Fibroblast of the conjunctiva (primary cell): ENCODE results near the gene TJAP1.
"Not testable (repeated sequence)": the region's sequence is repeated elsewhere in the genome, so short reads cannot be mapped to it uniquely, and the experiment has no call there.

Experiments
- DNase-seq: peaks from one replicate; pipeline ENCODE4 v3.0.0-alpha.2; 2010; ENCODE audit warnings: low read depth

The TJAP1 gene

GRCh38 chr6:43481591-43482236, 4.3 kb downstream of the TJAP1 start:
- DNase-seq, result no peak

GRCh38 chr6:43488667-43489276, 11.4 kb downstream of the TJAP1 start:
- no peak for DNase-seq

DNA sequence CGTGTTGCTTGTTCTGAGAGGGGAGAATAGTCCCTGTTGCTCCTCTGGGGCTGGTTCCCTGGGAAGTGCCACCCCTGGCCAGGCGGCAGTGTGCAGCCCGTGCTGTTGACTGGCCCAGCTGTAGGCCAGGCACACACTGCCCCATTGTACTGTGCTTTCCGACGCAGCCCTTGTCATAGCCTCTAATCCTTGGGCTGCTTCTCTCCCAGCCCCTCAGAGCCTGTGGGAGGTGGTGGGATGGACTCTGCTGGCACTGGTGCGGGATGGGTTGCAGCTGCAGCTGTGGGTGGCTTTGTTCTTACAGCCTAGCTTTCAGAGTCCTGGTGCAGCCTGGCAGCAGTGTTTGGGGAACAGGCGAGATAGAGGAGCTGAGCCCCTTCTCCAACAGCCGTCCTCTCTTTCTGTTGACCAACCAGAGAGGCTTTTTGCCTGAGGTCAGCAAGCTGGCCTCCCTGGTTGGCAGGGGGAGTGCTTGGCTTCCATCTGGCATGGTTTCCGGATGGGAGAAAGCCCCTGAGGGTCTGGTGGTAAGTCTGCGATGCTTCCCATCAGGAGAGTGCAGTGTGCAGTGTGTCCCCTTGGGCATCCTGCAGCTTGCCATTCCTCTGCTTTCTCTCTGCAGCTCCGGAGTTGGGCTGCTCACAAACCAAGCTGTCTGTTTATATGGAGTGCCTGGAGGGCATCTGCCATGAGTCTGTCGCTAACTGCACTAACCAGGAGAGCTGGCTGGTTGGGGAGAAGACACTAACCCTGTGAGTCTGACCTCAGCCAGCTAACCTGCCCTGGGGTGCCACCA, 12.1 kb downstream of the TJAP1 start:
- DNase-seq, result no peak

DNA sequence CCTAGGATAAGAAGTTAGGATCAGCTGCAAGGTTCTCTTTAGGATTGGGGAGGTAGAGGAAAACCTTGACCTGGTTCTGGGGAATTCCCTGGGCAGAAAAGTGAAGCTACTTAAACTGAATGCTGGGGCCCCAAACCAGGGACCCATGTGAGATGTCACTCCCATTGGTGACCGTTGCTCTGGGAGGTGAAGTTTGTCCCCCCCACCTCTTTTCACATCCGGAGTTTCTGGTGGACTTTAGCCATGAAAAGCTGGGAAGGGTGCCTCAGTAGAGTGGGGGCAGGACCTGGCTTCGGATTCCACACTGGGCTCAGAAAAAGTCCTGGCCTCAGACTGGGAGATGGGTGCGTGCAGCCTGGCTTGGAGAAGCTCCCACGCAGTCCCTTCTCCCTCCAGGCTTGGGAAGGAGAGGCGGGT, 13.2 kb downstream of the TJAP1 start:
- DNase-seq, result no peak

GRCh38 chr6:43491750-43492661, 14.6 kb downstream of the TJAP1 start:
- DNase-seq, result peak; percentile 57

DNA sequence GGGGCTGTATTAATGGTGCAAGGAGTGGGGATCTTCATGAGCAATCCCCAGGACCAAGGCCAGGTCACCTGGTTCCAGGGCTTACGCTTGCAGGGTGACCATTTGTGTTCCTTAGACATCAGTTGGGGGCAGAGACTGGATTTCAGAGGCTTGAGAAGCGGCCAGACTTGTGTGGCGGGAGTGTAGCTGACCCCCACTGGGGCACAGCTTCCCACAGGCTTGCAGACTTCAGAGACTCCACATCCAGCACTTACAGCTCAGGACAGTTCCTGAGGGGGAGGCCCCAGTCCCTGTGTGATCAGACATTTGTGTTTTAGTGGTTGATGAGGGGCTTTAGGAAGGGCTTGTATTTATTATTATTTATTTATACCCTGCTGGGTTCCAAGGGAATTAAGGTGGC, 15.3 kb downstream of the TJAP1 start:
- no peak for DNase-seq

- no peak for DNase-seq
These were observed 15.9 kb downstream of the TJAP1 start for GRCh38 chr6:43493230-43493629.

GRCh38 chr6:43493833-43494232, 16.5 kb downstream of the TJAP1 start:
- DNase-seq, result no peak

GRCh38 chr6:43494321-43494720, 17.0 kb downstream of the TJAP1 start:
- no peak for DNase-seq

DNA sequence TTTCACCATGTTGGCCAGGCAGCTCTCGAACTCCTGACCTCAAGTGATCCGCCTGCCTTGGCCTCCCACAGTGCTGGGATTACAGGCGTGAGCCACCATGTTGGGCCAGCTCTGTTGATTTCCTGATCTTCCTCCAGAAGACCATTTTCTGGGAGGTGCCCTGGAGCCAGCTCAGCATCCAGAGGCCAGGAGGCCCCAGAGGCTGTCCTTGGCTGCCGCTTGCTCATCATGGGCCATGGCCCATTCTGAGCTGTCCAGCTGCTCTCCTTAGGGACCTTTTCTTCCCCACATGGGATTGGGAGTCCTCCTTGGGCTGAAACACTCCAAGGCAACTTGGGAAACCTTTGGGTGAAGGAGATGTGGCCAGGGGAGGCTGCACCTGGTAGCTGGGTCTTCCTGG, 17.4 kb downstream of the TJAP1 start:
- no peak for DNase-seq

DNA sequence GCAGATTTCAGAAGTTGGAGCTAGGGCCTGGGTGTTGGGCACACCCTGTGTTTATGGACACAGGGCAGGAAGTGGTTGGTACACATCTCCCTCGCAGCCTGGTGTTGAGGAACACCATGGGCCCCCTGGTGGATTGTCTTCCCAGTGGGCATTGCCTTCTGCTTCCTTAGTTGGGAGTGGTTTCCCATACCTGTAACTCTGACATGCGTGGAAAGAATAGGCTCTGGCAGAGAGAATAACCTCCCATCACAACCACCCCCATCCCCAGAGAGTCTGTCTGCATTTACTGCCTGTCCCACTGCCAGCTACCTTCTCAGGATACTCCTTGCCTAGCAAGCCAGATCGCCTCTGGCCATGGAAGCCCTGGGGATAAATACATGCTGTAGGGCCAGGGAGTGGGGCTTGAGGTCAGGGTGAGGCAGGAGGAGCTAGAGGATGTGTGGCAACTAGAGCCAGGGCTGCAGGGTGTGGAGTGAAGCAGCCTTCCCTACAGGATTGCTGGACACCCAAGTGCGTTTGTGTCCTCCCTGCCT, 18.1 kb downstream of the TJAP1 start:
- no peak for DNase-seq

DNA sequence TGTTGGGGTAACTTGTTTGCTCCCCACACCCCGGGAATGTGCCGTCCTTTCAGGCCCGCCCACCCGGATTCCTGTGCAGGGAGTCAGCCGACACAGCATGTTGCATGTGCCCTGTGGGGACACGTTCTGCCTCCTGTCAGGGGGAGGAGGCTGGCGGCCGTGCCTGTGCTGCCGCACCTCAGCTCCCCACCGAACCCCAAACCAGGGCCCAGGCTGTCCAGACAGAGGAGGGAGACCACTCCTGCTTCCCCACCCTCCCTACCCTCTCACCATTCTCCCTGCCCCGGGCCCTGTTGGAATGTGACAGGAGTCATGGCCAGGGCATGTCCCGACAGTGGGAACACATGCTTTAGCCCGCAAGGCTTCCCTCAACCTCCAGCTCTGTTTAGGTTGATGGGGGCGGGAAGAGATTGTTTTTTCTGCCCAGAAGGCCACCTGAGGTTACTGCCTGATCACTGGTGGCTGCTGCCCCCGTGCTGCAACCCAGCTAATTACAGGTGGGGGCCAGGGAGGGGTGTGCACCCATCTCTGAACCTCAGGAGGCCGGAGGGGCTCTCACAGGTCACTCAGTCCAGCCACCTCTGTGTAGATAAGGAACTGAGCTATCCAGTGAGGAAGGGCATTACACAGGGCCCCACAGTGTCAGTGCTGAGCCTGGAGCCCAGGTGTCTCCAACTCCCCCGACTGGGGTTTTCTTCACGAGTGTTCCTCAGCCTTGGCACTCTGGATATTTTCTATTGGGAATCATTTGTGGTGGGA, 19.2 kb downstream of the TJAP1 start:
- no peak for DNase-seq

- no peak for DNase-seq
These were observed 19.7 kb downstream of the TJAP1 start for GRCh38 chr6:43497129-43497396.

- no peak for DNase-seq
These were observed 20.3 kb downstream of the TJAP1 start for GRCh38 chr6:43497689-43498088.

DNA sequence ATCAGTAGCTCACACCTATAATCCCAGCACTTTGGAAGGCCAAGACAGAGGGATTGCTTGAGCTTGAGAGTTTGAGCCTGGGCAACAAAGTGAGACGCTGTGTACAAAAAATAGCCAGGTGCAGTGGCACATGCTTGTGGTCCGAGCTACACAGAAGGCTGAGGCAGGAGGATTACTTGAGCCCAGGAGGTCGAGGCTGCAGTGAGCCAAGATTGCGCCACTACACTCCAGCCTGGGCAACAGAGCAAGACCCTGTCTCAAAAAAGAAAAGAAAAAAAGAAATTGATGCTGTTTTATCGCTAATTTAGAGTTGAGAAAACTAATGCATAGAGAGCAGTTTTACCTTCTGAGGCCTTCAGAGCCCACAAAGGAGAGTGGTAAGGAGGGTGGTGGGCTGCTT, 20.9 kb downstream of the TJAP1 start:
- not testable (repeated sequence) for DNase-seq

DNA sequence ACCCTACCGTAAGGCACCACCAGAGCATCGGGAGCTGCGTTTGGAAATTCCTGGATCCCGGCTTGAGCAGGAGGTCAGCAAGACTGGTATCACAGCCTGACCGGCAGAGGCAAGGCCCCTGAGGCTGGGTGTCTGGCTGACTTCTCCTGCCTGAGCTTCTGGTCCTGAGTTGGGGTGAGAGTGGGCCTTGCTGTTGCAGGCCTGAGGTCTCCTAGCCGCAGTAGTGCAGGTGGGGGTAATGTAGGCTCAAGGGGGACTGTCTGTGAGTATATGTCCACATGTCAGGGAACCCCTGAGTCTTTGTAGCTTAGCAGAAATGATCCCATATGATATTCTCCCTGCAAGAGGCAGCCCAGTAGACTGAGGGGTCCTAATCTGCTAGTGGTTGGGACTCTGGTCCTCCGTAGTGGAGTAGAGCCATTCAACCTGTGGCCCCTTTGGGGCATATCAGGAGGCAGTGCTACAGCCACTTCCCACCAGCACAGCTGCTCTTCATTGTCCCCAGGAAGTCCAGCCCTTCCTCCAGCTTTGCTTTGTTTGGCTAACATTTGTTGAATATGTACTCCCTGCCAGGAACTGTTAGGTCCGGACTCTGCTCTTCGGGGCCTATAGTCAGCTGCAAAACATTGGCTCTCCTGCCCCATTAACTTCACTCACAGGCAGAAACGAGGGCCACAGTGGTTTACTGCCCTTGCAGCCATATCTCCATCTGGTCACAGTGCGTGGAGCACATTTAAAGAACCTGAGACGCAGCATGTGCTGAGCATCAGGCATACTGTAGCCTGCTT, 21.9 kb downstream of the TJAP1 start:
- DNase-seq, result no peak

DNA sequence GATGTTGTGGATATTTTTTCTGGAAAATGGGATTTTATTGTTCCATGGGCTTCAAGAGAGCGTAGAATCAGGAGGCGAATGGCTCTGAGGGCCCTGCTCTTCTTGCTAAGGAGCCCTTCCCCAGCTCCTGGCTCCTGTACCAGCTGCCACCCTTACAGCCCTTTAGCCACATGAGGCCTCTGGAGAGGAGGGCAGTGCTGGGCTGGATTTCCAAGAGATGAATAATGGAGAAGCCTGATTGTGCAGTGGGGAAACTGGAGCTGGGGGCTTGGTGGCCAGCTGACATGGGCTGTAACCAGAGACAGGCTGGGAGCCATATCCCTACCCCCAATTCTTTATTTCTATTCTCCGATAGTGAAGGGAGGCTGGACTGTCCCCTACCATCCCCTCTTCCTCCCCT, 23.6 kb downstream of the TJAP1 start:
- no peak for DNase-seq

- DNase-seq, result no peak
These were observed 25.3 kb downstream of the TJAP1 start for GRCh38 chr6:43502666-43503065.

DNA sequence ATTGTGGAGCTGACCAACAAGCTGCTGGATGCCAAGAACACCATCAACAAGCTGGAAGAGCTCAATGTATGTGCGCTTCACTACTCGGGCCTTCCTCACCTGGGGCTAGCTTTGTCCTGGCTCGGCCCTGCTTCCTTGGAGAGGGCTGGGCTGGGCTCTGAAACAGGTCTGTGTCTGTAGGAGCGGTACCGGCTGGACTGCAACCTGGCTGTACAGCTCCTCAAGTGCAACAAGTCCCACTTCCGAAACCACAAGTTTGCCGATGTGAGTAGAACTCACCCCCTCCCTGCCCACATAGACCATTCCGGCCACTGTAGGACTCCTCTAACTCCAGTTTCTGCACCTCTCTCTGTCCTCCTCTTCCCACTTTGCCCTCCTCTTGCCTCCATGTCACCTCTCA, 26.1 kb downstream of the TJAP1 start:
- DNase-seq, result no peak

DNA sequence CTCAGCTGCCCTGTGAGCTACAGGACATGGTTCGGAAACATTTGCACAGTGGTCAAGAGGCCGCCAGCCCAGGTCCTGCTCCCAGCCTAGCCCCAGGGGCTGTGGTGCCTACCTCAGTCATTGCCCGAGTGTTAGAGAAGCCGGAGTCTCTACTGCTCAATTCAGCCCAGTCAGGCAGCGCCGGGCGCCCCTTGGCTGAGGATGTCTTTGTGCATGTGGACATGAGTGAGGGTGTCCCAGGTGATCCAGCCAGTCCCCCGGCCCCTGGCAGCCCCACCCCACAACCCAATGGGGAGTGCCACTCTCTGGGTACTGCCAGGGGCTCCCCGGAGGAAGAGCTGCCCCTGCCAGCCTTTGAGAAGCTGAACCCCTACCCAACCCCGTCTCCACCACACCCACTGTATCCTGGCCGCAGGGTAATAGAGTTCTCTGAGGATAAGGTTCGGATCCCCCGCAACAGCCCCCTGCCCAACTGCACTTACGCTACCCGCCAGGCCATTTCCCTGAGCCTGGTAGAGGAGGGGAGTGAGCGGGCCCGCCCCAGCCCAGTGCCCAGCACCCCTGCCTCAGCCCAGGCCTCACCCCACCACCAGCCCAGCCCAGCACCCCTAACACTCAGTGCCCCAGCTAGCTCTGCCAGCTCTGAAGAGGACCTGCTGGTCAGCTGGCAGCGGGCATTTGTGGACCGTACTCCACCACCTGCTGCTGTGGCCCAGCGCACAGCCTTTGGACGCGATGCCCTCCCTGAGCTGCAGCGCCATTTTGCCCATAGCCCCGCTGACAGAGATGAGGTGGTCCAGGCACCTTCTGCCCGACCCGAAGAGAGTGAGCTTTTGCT, 27.6 kb downstream of the TJAP1 start:
- DNase-seq, result no peak
